DMS79 treated with DMSO at 0.1 percent for 48 hours (cell line): ENCODE measurements around the gene TUBB.
"Not testable (repeated sequence)": the region's sequence is repeated elsewhere in the genome, so short reads cannot be mapped to it uniquely, and the experiment has no call there.

Experiments
- DNase-seq: peaks from one replicate; lab custom pipeline; 2025; lab: John Stamatoyannopoulos, UW

Gene TUBB

GRCh38 chr6:30717845-30718720 is 2.1 kb upstream of the TUBB start:
- not testable (repeated sequence) for DNase-seq

- DNase-seq, result peak; percentile 81
Observed at GRCh38 chr6:30719356-30719755, 796 bp upstream of the TUBB start.

GRCh38 chr6:30720738-30721197 is 616 bp downstream of the TUBB start:
- DNase-seq, result peak; percentile 35

GRCh38 chr6:30721198-30722024 is 1.3 kb downstream of the TUBB start:
- peak; percentile 81 for DNase-seq

GRCh38 chr6:30722025-30722279 is 1.8 kb downstream of the TUBB start:
- DNase-seq, result not testable (repeated sequence)

- DNase-seq, result peak; percentile 54
Observed at GRCh38 chr6:30722280-30723112, 2.3 kb downstream of the TUBB start.

GRCh38 chr6:30723159-30723842 is 3.1 kb downstream of the TUBB start:
- DNase-seq, result not testable (repeated sequence)

- DNase-seq, result not testable (repeated sequence)
Observed at GRCh38 chr6:30723843-30724741, 3.9 kb downstream of the TUBB start.

- no peak for DNase-seq
Observed at GRCh38 chr6:30724906-30725667, 4.9 kb downstream of the TUBB start.

GRCh38 chr6:30725713-30726505 is 5.8 kb downstream of the TUBB start:
- DNase-seq, result peak; percentile 12

GRCh38 chr6:30726506-30727413 is 6.6 kb downstream of the TUBB start:
- no peak for DNase-seq

- DNase-seq, result no peak
Observed at GRCh38 chr6:30727920-30728553, 7.9 kb downstream of the TUBB start.

- DNase-seq, result peak; percentile 84
Observed at GRCh38 chr6:30730601-30731435, 10.7 kb downstream of the TUBB start.

GRCh38 chr6:30732237-30732943 is 12.2 kb downstream of the TUBB start:
- no peak for DNase-seq

GRCh38 chr6:30735668-30736314 is 15.6 kb downstream of the TUBB start:
- no peak for DNase-seq
